Measurements from ENCODE around the gene LARP4. TPM values are rescaled to one million over a fixed set of nuclear protein-coding genes. Genes with fewer than 3 reads are reported as not detected.
"Not testable (repeated sequence)": the region's sequence is repeated elsewhere in the genome, so short reads cannot be mapped to it uniquely, and the experiment has no call there.

The LARP4 gene
- total RNA-seq, 2 donors from 2014 or later: 21.5 to 24.4 TPM

DNA sequence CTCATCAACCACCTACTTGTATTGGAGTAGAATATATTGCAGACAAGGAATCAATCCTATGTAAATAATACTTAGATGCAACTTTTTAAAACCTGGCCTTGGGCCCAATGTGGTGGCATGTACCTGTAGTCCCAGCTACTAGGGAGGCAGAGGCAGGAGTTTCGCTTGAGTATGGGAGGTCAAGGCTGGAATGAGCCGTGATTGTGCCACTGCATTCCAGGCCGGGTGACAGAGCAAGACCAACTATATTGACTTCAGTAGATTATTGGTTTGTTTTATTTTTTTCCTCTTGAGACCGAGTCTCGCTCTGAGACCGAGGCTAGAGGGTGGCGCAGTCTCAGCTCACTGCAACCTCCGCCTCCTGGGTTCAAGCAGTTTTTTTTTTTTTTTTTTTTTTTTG is 3.6 kb downstream of the LARP4 start:
- TF ChIP-seq, protein P1, sequence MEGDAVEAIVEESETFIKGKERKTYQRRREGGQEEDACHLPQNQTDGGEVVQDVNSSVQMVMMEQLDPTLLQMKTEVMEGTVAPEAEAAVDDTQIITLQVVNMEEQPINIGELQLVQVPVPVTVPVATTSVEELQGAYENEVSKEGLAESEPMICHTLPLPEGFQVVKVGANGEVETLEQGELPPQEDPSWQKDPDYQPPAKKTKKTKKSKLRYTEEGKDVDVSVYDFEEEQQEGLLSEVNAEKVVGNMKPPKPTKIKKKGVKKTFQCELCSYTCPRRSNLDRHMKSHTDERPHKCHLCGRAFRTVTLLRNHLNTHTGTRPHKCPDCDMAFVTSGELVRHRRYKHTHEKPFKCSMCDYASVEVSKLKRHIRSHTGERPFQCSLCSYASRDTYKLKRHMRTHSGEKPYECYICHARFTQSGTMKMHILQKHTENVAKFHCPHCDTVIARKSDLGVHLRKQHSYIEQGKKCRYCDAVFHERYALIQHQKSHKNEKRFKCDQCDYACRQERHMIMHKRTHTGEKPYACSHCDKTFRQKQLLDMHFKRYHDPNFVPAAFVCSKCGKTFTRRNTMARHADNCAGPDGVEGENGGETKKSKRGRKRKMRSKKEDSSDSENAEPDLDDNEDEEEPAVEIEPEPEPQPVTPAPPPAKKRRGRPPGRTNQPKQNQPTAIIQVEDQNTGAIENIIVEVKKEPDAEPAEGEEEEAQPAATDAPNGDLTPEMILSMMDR (IDR thresholded peaks at IDR 0.05): no peak
- no peak for TF ChIP-seq POLR2A (IDR thresholded peaks at IDR 0.05)
- intact Hi-C loops (cut with DNase I): no loop called here
- 97 to 99% methylated on average over 8 of the region's 8 CpGs for WGBS, 2 donors
- H3K27me3 ChIP-seq: no peaks in the 10 kb centered on the region
- H3K27ac ChIP-seq: no peak overlapping the region
- no peaks in the 10 kb centered on the region for H3K36me3 ChIP-seq (replicated peaks in 1 of 2; ENCODE audit: insufficient read depth in 1 of 2, low read depth in 2 of 2)
- no peak overlapping the region for H3K4me3 ChIP-seq
- no peak for DNase-seq
- H3K9me3 ChIP-seq: no peaks in the 10 kb centered on the region
- H3K4me1 ChIP-seq: peaks cover 42% of the 10 kb centered on the region
- ATAC-seq: no peak

DNA sequence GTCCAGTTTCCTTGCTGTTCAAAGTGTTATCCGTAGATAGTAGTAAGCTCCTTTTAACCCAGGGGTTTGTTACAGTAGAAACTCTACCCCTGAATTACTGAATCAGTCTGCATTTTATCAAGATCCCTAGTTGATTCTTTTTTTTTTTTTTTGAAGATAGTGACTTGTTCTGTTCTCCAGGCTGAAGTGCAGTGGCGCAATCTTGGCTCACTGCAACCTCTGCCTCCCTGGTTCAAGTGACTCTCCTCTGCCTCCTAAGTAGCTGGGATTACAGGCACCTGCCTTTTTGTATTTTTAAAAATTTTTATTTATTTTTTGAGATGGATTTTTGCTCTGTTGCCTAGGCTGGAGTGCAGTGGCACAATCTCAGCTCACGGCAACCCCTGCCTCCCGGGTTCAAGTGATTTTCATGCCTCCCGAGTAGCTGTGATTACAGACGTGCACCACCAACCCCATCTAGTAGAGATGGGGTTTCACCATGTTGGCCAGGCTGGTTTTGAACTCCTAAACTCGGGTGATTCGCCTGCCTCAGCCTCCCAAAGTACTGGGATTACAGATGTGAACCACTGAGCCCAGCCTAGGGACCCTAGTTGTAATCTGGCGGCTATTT is 10.5 kb downstream of the LARP4 start:
- Histone ChIP-seq H3K27me3 (no peaks in the 10 kb centered on the region), H3K27ac (no peak overlapping the region), H3K36me3 (replicated peaks in 1 of 2; ENCODE audit: insufficient read depth in 1 of 2, low read depth in 2 of 2) (no peaks in the 10 kb centered on the region), H3K4me3 (no peak overlapping the region), H3K4me1 (peaks cover 21% of the 10 kb centered on the region), H3K9me3 (no peaks in the 10 kb centered on the region)
- ATAC-seq (no peak), DNase-seq (no peak)
- intact Hi-C loops (cut with DNase I): no loop called here
- TF ChIP-seq, protein P1 (IDR thresholded peaks at IDR 0.05): no peak
- no peak for TF ChIP-seq POLR2A (IDR thresholded peaks at IDR 0.05)
- 89 to 90% methylated on average over 9 of the region's 9 CpGs for WGBS, 2 donors

DNA sequence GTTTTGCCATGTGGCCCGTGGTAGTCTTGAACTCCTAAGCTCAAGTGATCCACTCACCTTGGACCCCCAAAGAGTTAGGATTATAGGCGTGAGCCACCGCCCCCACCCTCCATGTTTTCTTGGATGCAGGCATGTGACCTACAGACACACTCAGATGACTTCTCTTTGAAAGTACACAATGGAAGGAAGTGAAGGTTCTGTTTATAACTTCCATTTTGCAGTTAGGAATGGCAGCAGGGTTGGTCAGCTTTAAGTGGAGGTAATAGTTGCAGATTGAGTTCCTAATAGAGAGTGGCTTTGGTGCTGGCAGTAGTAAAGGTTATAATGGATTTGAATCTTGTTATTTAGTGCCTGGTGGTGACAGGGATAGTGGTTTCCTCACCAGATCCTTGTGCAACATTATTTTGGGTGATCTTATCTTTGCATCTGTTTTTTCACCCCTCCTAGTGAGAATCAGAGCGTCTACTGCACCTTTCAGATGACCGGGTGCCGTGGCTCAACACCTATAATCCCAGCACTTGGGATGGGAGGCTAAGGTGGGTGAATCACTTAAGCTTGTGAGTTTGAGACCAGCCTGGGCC is 15.3 kb downstream of the LARP4 start:
- TF ChIP-seq, protein P1 (IDR thresholded peaks at IDR 0.05): no peak
- no peak for TF ChIP-seq POLR2A (IDR thresholded peaks at IDR 0.05)
- H3K4me3 ChIP-seq: no peak overlapping the region
- ATAC-seq (no peak), DNase-seq (no peak)
- WGBS, 2 donors: 87 to 99% methylated on average over 5 to 6 of the region's 6 CpGs
- no peaks in the 10 kb centered on the region for H3K27me3 ChIP-seq
- H3K4me1 ChIP-seq: peaks cover 6% of the 10 kb centered on the region
- no peak overlapping the region for H3K27ac ChIP-seq
- intact Hi-C loops (cut with DNase I): no loop called here
- no peaks in the 10 kb centered on the region for H3K9me3 ChIP-seq
- H3K36me3 ChIP-seq (replicated peaks in 1 of 2; ENCODE audit: insufficient read depth in 1 of 2, low read depth in 2 of 2): no peaks in the 10 kb centered on the region

DNA sequence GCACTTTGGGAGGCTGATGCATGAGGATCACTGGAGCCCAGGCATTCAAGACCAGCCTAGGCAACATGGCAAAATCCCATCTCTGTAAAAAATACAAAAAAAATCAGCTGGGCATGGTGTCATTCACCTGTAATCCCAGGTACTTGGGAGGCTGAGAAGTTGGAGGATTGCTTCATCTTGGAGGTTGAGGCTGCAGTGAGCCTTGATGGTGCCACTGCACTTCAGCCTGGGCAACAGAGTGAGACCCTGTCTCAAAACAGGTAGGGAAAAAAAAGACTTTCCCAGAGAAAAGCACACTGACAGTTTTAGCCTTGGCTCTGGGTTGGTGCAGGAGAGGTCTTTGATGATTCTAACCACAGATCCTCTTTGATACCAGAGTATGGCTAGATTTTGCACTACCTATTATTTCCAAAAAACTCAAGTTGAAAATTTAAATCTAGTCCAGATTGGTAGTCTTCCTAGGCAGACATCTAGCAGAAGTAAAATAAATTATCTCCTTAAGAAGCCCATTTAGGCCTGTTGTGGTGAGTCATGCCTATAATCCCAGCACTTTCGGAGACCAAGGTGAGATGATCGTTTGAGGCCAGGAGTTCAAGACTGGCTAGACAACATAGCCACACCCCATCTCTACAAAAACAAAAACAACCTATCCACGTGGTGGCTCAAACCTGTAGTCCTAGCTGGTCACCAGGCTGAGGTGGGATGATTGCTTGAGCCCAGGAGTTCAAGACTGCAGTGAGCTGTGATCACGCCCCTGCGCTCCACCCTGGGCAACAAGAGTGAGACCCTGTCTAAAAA is 18.6 kb downstream of the LARP4 start:
- H3K27me3 ChIP-seq: no peaks in the 10 kb centered on the region
- no peaks in the 10 kb centered on the region for H3K4me1 ChIP-seq
- no peak for TF ChIP-seq POLR2A (IDR thresholded peaks at IDR 0.05)
- TF ChIP-seq, protein P1 (IDR thresholded peaks at IDR 0.05): no peak
- H3K27ac ChIP-seq: no peak overlapping the region
- DNase-seq: no peak
- 68 to 73% methylated on average over 5 of the region's 5 CpGs for WGBS, 2 donors
- no peaks in the 10 kb centered on the region for H3K36me3 ChIP-seq (replicated peaks in 1 of 2; ENCODE audit: insufficient read depth in 1 of 2, low read depth in 2 of 2)
- H3K9me3 ChIP-seq: no peaks in the 10 kb centered on the region
- H3K4me3 ChIP-seq: no peak overlapping the region
- no peak for ATAC-seq
- intact Hi-C loops (cut with DNase I): no loop called here

DNA sequence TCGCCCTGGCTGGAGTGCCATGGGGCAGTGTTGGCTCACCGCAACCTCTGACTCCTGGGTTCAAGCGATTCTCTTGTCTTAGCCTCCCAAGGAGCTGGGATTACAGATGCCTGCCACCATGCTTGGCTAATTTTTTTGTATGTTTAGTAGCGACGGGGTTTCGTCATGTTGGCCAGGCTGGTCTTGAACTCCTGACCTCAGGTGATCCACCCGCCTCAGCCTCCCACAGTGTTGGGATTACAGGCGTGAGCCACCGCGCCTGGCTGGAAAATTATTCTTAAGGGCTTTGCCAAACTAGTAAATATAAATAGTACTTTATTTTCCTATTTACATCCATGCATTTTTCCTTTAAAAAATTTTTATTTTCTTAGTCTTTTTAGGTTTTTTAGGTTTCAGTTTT is 22.2 kb downstream of the LARP4 start:
- H3K9me3 ChIP-seq; ATAC-seq; DNase-seq; H3K4me3 ChIP-seq; H3K36me3 ChIP-seq (replicated peaks in 1 of 2; ENCODE audit: insufficient read depth in 1 of 2, low read depth in 2 of 2); H3K27ac ChIP-seq; intact Hi-C loops (cut with DNase I); H3K27me3 ChIP-seq: not testable (repeated sequence)
- 89 to 96% methylated on average over 10 of the region's 10 CpGs for WGBS, 2 donors
- H3K4me1 ChIP-seq: peaks cover 13% of the 10 kb centered on the region

DNA sequence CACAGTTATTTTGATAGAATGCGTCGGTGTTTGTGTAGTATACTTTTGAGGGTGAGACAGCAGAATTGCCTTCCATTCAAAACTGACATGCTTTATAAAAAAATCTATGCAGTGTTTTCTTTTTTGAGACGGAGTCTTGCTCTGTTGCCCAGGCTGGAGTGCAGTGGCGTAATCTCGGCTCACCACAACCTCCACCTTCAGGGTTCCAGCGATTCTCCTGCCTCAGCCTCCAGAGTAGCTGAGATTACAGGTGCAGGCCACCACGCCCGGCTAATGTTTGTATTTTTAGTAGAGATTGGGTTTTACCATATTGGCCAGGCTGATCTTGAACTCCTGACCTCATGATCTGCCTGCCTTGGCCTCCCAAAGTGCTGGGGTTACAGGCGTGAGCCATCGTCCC is 22.7 kb downstream of the LARP4 start:
- ATAC-seq; H3K27ac ChIP-seq; H3K9me3 ChIP-seq; intact Hi-C loops (cut with DNase I); H3K27me3 ChIP-seq; H3K4me3 ChIP-seq; H3K36me3 ChIP-seq (replicated peaks in 1 of 2; ENCODE audit: insufficient read depth in 1 of 2, low read depth in 2 of 2); DNase-seq: not testable (repeated sequence)
- peaks cover 13% of the 10 kb centered on the region for H3K4me1 ChIP-seq
- WGBS, 2 donors: 90 to 97% methylated on average over 8 to 10 of the region's 10 CpGs
